ENCODE measurements around the gene PHACTR1.

The PHACTR1 gene

GRCh38 chr6:12791371-12791770, 74.8 kb downstream of the PHACTR1 start:
- H3K27me3 ChIP-seq (ENCODE audit: control insufficient read depth, insufficient read depth, low read length, poor library complexity, severe bottlenecking): no peaks in the 10 kb centered on the region
- WGBS, 2 experiments: 81 to 82% methylated on average over 6 of the region's 6 CpGs
- no peak overlapping the region for H3K27ac ChIP-seq (ENCODE audit: insufficient read depth, low read depth, low read length, poor library complexity, severe bottlenecking)
- H3K36me3 ChIP-seq (ENCODE audit: control insufficient read depth, insufficient read depth, low read length): no peaks in the 10 kb centered on the region
- H3K4me3 ChIP-seq (ENCODE audit: insufficient read depth, low read depth, low read length): no peak overlapping the region
- H3K9me3 ChIP-seq (ENCODE audit: control insufficient read depth, low read length): no peaks in the 10 kb centered on the region
- no peaks in the 10 kb centered on the region for H3K4me1 ChIP-seq (ENCODE audit: control insufficient read depth, insufficient read depth, low read length)

GRCh38 chr6:12798326-12798725, 81.8 kb downstream of the PHACTR1 start:
- H3K36me3 ChIP-seq (ENCODE audit: control insufficient read depth, insufficient read depth, low read length): no peaks in the 10 kb centered on the region
- H3K9me3 ChIP-seq (ENCODE audit: control insufficient read depth, low read length): no peaks in the 10 kb centered on the region
- no peak overlapping the region for H3K4me3 ChIP-seq (ENCODE audit: insufficient read depth, low read depth, low read length)
- no peak overlapping the region for H3K27ac ChIP-seq (ENCODE audit: insufficient read depth, low read depth, low read length, poor library complexity, severe bottlenecking)
- H3K4me1 ChIP-seq (ENCODE audit: control insufficient read depth, insufficient read depth, low read length): no peaks in the 10 kb centered on the region
- WGBS, 2 experiments: 92 to 93% methylated on average over 4 of the region's 4 CpGs
- no peaks in the 10 kb centered on the region for H3K27me3 ChIP-seq (ENCODE audit: control insufficient read depth, insufficient read depth, low read length, poor library complexity, severe bottlenecking)

GRCh38 chr6:12800120-12800519, 83.6 kb downstream of the PHACTR1 start:
- no peak overlapping the region for H3K4me3 ChIP-seq (ENCODE audit: insufficient read depth, low read depth, low read length)
- no peak overlapping the region for H3K27ac ChIP-seq (ENCODE audit: insufficient read depth, low read depth, low read length, poor library complexity, severe bottlenecking)
- no peaks in the 10 kb centered on the region for H3K9me3 ChIP-seq (ENCODE audit: control insufficient read depth, low read length)
- H3K27me3 ChIP-seq (ENCODE audit: control insufficient read depth, insufficient read depth, low read length, poor library complexity, severe bottlenecking): no peaks in the 10 kb centered on the region
- no peaks in the 10 kb centered on the region for H3K36me3 ChIP-seq (ENCODE audit: control insufficient read depth, insufficient read depth, low read length)
- WGBS, 2 experiments: 88 to 100% methylated on average over 1 of the region's 1 CpG
- no peaks in the 10 kb centered on the region for H3K4me1 ChIP-seq (ENCODE audit: control insufficient read depth, insufficient read depth, low read length)

- H3K36me3 ChIP-seq (ENCODE audit: control insufficient read depth, insufficient read depth, low read length): no peaks in the 10 kb centered on the region
- no peaks in the 10 kb centered on the region for H3K9me3 ChIP-seq (ENCODE audit: control insufficient read depth, low read length)
- H3K4me1 ChIP-seq (ENCODE audit: control insufficient read depth, insufficient read depth, low read length): no peaks in the 10 kb centered on the region
- H3K27ac ChIP-seq (ENCODE audit: insufficient read depth, low read depth, low read length, poor library complexity, severe bottlenecking): no peak overlapping the region
- H3K27me3 ChIP-seq (ENCODE audit: control insufficient read depth, insufficient read depth, low read length, poor library complexity, severe bottlenecking): no peaks in the 10 kb centered on the region
- WGBS, 2 experiments: 90 to 93% methylated on average over 3 of the region's 3 CpGs
- H3K4me3 ChIP-seq (ENCODE audit: insufficient read depth, low read depth, low read length): no peak overlapping the region
Observed at GRCh38 chr6:12801141-12801540, 84.6 kb downstream of the PHACTR1 start.

- no peak overlapping the region for H3K4me3 ChIP-seq (ENCODE audit: insufficient read depth, low read depth, low read length)
- H3K27ac ChIP-seq (ENCODE audit: insufficient read depth, low read depth, low read length, poor library complexity, severe bottlenecking): no peak overlapping the region
- H3K4me1 ChIP-seq (ENCODE audit: control insufficient read depth, insufficient read depth, low read length): no peaks in the 10 kb centered on the region
- H3K9me3 ChIP-seq (ENCODE audit: control insufficient read depth, low read length): no peaks in the 10 kb centered on the region
- no peaks in the 10 kb centered on the region for H3K27me3 ChIP-seq (ENCODE audit: control insufficient read depth, insufficient read depth, low read length, poor library complexity, severe bottlenecking)
- no peaks in the 10 kb centered on the region for H3K36me3 ChIP-seq (ENCODE audit: control insufficient read depth, insufficient read depth, low read length)
- WGBS, 2 experiments: 92 to 98% methylated on average over 2 of the region's 4 CpGs
Observed at GRCh38 chr6:12802440-12802839, 85.9 kb downstream of the PHACTR1 start.

GRCh38 chr6:12803486-12803885, 86.9 kb downstream of the PHACTR1 start:
- H3K9me3 ChIP-seq (ENCODE audit: control insufficient read depth, low read length): no peaks in the 10 kb centered on the region
- WGBS, 2 experiments: 60 to 80% methylated on average over 2 to 3 of the region's 3 CpGs
- H3K36me3 ChIP-seq (ENCODE audit: control insufficient read depth, insufficient read depth, low read length): no peaks in the 10 kb centered on the region
- no peak overlapping the region for H3K4me3 ChIP-seq (ENCODE audit: insufficient read depth, low read depth, low read length)
- no peak overlapping the region for H3K27ac ChIP-seq (ENCODE audit: insufficient read depth, low read depth, low read length, poor library complexity, severe bottlenecking)
- no peaks in the 10 kb centered on the region for H3K27me3 ChIP-seq (ENCODE audit: control insufficient read depth, insufficient read depth, low read length, poor library complexity, severe bottlenecking)
- H3K4me1 ChIP-seq (ENCODE audit: control insufficient read depth, insufficient read depth, low read length): no peaks in the 10 kb centered on the region

GRCh38 chr6:12804952-12805645, 88.5 kb downstream of the PHACTR1 start:
- WGBS, 2 experiments: 90 to 93% methylated on average over 5 to 7 of the region's 7 CpGs
- no peak overlapping the region for H3K27ac ChIP-seq (ENCODE audit: insufficient read depth, low read depth, low read length, poor library complexity, severe bottlenecking)

GRCh38 chr6:12806136-12806535, 89.6 kb downstream of the PHACTR1 start:
- no peaks in the 10 kb centered on the region for H3K36me3 ChIP-seq (ENCODE audit: control insufficient read depth, insufficient read depth, low read length)
- no peak overlapping the region for H3K4me3 ChIP-seq (ENCODE audit: insufficient read depth, low read depth, low read length)
- H3K27ac ChIP-seq (ENCODE audit: insufficient read depth, low read depth, low read length, poor library complexity, severe bottlenecking): no peak overlapping the region
- H3K9me3 ChIP-seq (ENCODE audit: control insufficient read depth, low read length): no peaks in the 10 kb centered on the region
- no peaks in the 10 kb centered on the region for H3K27me3 ChIP-seq (ENCODE audit: control insufficient read depth, insufficient read depth, low read length, poor library complexity, severe bottlenecking)
- 92% methylated on average over 4 of the region's 4 CpGs for WGBS, 2 experiments
- no peaks in the 10 kb centered on the region for H3K4me1 ChIP-seq (ENCODE audit: control insufficient read depth, insufficient read depth, low read length)

More at GRCh38 chr6:12804952-12805645, 88.5 kb downstream of the PHACTR1 start:
- Histone ChIP-seq H3K4me1 (ENCODE audit: control insufficient read depth, insufficient read depth, low read length) (no peaks in the 10 kb centered on the region), H3K4me3 (ENCODE audit: insufficient read depth, low read depth, low read length) (no peak overlapping the region), H3K9me3 (ENCODE audit: control insufficient read depth, low read length) (no peaks in the 10 kb centered on the region), H3K27me3 (ENCODE audit: control insufficient read depth, insufficient read depth, low read length, poor library complexity, severe bottlenecking) (no peaks in the 10 kb centered on the region), H3K36me3 (ENCODE audit: control insufficient read depth, insufficient read depth, low read length) (no peaks in the 10 kb centered on the region)

GRCh38 chr6:12806796-12807195, 90.2 kb downstream of the PHACTR1 start:
- H3K4me1 ChIP-seq (ENCODE audit: control insufficient read depth, insufficient read depth, low read length): no peaks in the 10 kb centered on the region
- no peaks in the 10 kb centered on the region for H3K9me3 ChIP-seq (ENCODE audit: control insufficient read depth, low read length)
- no peaks in the 10 kb centered on the region for H3K36me3 ChIP-seq (ENCODE audit: control insufficient read depth, insufficient read depth, low read length)
- H3K27ac ChIP-seq (ENCODE audit: insufficient read depth, low read depth, low read length, poor library complexity, severe bottlenecking): no peak overlapping the region
- WGBS, 2 experiments: 90 to 100% methylated on average over 1 of the region's 1 CpG
- no peaks in the 10 kb centered on the region for H3K27me3 ChIP-seq (ENCODE audit: control insufficient read depth, insufficient read depth, low read length, poor library complexity, severe bottlenecking)
- H3K4me3 ChIP-seq (ENCODE audit: insufficient read depth, low read depth, low read length): no peak overlapping the region

GRCh38 chr6:12811519-12811918, 95.0 kb downstream of the PHACTR1 start:
- Histone ChIP-seq H3K27me3 (ENCODE audit: control insufficient read depth, insufficient read depth, low read length, poor library complexity, severe bottlenecking) (no peaks in the 10 kb centered on the region), H3K4me3 (ENCODE audit: insufficient read depth, low read depth, low read length) (no peak overlapping the region), H3K4me1 (ENCODE audit: control insufficient read depth, insufficient read depth, low read length) (no peaks in the 10 kb centered on the region), H3K9me3 (ENCODE audit: control insufficient read depth, low read length) (no peaks in the 10 kb centered on the region), H3K27ac (ENCODE audit: insufficient read depth, low read depth, low read length, poor library complexity, severe bottlenecking) (no peak overlapping the region), H3K36me3 (ENCODE audit: control insufficient read depth, insufficient read depth, low read length) (no peaks in the 10 kb centered on the region)
- WGBS, 2 experiments: 80 to 83% methylated on average over 7 to 8 of the region's 8 CpGs
